Measurements from ENCODE around the gene CEND1.

DNA sequence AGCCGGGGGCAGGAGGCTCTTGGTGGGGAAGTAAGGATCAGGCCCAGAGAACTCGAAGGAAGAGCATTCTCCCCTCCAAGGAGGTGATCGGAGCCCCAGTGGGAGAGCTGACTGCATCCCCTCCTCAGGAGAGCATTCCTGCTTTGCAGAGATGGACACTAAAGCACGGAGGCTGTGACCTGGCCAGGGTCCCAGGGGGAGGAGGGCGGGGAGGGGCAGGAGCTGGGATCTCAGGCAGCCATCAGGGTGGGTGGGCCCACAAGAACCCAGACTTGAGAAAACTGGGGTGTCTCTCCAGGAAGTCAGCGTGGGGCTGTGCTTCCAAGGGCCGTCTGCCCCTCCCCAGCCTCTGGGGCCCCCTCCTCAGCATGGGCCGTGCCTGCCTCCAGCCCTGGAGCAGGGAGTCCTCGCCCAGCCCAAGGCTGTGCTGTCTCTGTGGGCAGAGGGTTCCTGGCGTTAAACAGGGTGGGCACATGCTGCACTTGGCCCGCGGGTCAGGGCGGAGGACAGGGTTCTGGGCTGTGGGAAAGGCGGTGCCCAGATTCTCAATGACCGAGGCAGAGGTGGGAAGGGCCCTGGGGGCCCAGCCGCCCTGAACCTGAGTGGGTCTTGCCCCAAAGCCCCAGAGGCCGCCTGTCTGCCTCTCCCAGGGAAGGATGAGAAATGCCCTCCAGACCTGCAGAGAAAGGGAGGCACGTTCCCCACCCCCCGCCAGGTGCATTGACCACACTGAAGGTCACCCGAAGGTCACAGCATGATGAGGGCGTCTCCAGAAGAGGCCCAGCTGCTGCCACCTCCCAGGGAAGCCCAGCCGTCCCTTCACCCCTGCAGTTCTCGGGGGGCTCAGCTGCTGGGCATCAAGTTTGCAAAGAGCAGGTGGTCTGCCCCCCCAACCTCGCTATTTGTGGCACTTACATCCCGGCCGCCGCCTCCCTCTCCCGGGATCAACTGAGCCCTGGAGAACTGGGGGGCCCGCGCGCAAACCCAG, 643 bp downstream of the CEND1 start:
- TF ChIP-seq, protein P1, sequence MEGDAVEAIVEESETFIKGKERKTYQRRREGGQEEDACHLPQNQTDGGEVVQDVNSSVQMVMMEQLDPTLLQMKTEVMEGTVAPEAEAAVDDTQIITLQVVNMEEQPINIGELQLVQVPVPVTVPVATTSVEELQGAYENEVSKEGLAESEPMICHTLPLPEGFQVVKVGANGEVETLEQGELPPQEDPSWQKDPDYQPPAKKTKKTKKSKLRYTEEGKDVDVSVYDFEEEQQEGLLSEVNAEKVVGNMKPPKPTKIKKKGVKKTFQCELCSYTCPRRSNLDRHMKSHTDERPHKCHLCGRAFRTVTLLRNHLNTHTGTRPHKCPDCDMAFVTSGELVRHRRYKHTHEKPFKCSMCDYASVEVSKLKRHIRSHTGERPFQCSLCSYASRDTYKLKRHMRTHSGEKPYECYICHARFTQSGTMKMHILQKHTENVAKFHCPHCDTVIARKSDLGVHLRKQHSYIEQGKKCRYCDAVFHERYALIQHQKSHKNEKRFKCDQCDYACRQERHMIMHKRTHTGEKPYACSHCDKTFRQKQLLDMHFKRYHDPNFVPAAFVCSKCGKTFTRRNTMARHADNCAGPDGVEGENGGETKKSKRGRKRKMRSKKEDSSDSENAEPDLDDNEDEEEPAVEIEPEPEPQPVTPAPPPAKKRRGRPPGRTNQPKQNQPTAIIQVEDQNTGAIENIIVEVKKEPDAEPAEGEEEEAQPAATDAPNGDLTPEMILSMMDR (IDR thresholded peaks at IDR 0.05) = no peak
- TF ChIP-seq POLR2A (IDR thresholded peaks at IDR 0.05) = no peak

Measured in tibial nerve (tissue), 3 donors.